CD4-positive, alpha-beta T cell treated with Interferon gamma for 1 hour (primary cell): ENCODE measurements around the gene PRR12.
A peak's percentile ranks its signal among the peaks of the same experiment; 100 is the strongest.
"Not testable (repeated sequence)": the region's sequence is repeated elsewhere in the genome, so short reads cannot be mapped to it uniquely, and the experiment has no call there.

ENCODE experiments used
- DNase-seq: peaks from one replicate; pipeline ENCODE4 v3.0.0-alpha.2; 2020

PRR12 gene

DNA sequence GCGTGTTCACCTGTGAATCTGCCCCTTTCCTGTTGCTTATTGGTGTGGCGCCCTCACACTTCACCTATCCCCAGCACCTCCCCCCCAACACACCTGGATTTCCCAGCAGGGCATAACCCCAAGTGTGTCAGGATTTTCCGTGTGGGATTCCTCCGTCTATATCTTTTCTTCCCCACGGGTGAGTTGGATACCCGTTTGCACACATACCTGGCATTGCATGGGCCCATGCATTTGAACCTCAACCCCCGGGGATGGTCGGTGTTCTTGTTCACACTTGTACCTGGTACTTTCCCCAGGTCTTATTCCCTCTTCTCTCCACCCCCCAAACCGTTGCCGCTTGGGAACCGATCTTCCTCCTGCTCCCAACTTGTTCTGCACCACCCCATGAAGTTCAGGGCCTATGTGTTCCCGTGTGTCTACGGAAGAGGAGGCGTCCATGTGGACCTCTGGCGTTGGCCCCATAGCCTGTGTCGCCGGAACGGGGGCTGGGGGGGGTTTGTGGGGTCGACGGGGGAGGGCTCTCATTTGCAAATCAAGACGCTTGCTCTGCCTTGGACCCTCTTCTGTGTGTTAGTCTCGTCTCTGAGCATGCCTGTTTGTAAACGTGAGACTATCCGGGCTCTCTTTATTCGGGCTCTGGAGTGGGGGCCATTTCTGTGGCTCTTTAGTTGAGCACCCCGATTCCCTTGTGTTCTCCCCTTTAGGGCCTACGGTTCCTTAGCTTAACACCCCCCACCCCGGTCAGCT is 1.7 kb downstream of the PRR12 start:
- no peak for DNase-seq

- DNase-seq = peak; percentile 91
These were observed 2.5 kb downstream of the PRR12 start for GRCh38 chr19:49593233-49594113.

DNA sequence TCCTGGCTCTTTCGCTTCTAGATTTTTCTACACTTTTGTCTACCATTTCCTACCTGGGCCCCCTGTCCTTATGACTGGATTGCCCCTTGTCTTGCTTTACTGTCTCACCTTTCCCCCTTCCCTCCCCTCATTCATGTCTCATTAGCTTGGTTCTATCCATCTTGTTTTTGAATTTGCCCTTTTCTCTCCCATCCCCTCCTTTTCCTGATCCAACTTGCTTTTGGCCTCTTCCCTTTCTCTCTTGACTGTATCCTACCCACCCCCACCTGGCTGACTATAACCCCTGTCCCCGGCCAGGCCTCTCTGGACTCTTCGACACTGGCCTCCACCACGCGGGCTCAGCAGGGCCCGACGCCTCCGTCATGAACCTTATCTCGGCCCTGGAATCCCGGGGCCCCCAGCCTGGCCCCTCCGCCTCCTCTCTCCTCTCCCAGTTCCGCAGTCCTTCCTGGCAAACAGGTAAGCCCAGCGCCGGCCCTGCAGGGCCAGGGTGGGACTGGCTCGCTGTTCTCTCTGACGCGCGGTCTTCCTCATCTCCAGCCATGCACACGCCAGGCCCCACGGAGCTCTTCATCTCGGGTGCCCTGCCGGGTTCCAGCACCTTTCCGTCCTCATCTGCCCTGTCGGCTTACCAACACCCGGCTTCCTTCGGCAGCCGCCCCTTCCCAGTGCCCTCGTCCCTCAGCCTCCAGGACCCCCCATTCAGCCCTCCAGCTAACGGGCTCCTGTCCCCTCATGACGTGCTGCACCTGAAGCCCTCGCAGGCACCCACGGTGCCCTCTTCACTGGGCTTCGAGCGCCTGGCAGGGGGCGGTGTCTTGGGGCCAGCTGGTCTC is 3.4 kb downstream of the PRR12 start:
- no peak for DNase-seq

GRCh38 chr19:49594993-49595818 is 4.2 kb downstream of the PRR12 start:
- no peak for DNase-seq

GRCh38 chr19:49595819-49596404 is 4.9 kb downstream of the PRR12 start:
- no peak for DNase-seq

DNA sequence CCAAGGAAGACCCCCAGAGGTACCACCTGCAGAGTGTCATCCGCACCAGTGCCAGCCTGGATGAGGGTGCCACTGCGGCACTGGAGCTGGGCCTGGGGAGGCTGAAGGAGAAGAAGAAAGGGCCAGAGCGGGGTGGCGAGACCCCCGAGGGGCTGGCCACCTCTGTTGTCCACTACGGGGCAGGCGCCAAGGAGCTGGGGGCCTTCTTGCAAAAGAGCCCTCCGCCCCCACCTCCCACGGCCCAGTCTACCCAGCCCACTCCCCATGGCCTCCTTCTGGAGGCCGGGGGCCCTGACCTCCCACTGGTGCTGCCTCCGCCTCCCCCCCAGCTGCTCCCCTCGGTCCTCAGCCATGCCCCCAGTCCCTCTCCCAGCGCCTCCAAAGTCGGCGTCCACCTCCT is 5.4 kb downstream of the PRR12 start:
- DNase-seq = no peak

GRCh38 chr19:49596954-49597702 is 6.1 kb downstream of the PRR12 start:
- no peak for DNase-seq

DNA sequence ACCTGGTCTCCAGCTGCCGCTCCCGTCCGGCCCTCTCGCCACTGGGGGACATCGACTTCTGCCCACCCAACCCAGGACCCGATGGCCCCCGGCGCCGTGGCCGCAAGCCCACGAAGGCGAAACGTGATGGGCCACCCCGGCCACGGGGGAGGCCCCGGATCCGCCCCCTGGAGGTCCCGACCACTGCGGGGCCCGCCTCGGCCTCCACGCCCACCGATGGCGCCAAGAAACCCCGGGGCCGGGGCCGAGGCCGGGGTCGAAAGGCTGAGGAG is 6.7 kb downstream of the PRR12 start:
- DNase-seq = no peak

DNA sequence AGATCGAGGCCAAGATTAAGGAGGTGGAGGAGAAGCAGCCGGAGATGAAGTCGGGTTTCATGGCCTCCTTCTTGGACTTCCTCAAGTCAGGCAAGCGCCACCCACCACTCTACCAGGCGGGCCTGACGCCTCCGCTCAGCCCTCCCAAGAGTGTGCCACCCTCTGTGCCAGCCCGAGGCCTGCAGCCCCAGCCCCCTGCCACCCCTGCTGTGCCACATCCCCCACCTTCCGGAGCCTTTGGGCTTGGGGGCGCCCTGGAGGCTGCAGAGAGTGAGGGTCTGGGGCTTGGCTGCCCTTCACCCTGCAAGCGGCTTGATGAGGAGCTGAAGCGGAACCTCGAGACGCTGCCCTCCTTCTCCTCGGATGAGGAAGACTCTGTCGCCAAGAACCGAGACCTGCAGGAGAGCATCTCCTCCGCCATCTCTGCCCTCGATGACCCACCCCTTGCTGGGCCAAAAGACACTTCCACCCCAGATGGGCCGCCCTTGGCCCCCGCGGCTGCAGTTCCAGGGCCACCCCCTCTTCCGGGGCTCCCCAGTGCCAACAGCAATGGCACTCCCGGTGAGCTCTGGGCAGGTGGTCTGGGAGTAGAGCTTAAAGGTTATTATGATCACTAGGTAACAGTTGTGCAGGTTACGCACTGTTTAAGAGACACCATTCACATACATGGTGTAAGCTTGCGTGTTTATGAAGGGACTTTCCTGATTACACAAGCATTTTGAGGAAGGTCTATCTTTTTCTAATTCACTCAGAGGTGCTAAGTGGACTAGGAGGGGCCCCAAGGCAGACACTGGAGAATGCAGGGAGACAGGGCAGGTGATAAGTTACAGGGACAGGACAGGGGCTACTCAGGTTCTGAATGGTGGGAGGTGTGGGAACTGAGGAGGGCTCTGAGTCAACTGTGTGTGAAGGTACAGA is 8.7 kb downstream of the PRR12 start:
- DNase-seq = no peak

- no peak for DNase-seq
These were observed 10.6 kb downstream of the PRR12 start for GRCh38 chr19:49601482-49602038.

DNA sequence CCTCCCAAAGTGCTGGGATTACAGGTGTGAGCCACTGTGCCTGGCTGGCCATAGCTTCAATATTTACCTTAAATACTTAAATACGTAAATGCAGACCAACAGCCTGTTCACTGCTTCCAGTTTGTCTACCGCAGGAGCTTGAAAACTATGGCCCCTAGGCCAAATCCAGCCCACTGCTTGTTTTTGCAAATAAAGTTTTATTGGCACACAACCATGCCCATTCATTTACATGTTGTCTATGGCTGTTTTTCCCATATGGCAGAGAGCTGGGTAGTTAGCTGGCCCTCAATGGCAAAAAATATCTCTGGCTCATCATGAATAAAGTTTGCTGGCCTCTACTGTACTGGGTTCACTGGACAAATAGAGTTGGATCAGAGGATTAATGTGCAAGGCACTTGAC is 11.8 kb downstream of the PRR12 start:
- DNase-seq = no peak

- DNase-seq = no peak
These were observed 14.6 kb downstream of the PRR12 start for GRCh38 chr19:49605605-49606004.

- DNase-seq = no peak
These were observed 18.6 kb downstream of the PRR12 start for GRCh38 chr19:49609499-49610092.

GRCh38 chr19:49613374-49613773 is 22.4 kb downstream of the PRR12 start:
- no peak for DNase-seq

DNA sequence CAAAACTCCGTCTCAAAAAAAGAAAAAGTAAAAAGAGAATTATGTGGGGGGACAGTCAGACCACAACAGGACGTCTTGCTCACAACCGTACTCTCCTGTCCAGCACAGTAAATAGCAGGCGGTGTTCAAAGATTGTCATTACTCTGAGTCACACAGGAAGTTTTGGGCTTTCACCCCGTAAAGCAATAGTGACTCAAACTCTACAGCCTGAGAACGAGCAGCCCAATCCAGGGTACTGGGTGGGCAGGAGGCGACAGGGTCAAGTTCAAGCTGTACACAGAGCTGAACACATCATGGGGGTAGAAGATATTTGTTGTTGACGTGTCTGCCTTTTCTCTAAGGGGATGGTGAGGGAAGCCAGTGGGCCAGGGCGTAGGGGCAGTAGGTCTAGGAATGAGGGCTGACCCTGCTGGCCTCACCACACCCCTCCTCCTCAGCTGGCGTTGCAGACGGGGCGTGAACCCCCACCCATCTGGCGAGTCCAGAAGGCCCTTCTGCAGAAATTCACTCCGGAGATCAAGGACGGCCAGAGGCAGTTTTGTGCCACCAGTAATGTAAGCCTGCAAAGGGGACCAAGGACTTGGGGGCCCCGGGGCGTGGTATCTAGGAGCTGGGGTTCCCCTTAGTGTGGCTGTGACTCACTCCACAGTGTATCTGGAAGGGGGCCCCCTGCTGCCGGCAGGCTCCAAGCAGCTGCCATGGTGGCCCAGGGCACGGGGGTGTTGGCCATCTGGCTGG is 23.3 kb downstream of the PRR12 start:
- DNase-seq = no peak

GRCh38 chr19:49615861-49616260 is 24.9 kb downstream of the PRR12 start:
- no peak for DNase-seq

DNA sequence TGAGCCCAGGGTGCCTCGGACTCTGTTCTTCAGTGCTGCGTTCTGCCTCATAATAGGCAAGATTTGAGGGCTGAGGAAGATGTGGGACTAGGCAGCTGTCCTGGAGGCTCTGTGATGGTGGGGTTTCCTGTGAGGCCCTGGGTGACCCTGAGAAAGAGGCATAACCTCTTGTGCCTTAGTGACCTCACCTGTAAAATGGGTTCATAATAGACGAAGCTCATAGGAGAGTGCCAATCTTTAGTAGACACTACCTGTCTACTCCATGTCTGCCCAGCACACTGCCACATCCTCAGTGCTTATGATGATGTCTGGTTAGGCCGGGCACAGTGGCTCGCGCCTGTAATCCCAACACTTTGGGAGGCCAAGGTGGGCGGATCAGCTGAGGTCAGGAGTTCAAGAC is 25.6 kb downstream of the PRR12 start:
- no peak for DNase-seq

- DNase-seq = no peak
These were observed 26.0 kb downstream of the PRR12 start for GRCh38 chr19:49616945-49617344.

DNA sequence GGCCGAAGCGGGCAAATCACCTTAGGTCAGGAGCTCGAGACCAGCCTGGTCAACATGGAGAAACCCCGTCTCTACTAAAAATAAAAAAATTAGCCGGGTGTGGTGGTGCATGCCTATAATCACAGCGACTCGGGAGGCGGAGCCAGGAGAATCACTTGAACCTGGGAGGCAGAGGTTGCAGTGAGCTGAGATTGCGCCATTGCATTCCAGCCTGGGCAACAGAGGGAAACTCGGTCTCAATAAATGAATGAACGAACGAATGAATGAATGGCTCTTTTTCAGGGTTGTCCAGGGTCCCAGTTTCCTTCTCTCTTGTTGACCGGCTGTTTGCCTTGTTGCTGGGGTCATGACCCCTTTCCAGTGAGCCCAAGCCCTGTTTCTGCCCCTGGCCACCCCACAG is 26.9 kb downstream of the PRR12 start:
- not testable (repeated sequence) for DNase-seq
